Femur (tissue), 1 donor: ENCODE measurements around the gene KCNH1.
"Not testable (repeated sequence)": the region's sequence is repeated elsewhere in the genome, so short reads cannot be mapped to it uniquely, and the experiment has no call there.

Experiments
- DNase-seq: peaks from one replicate; pipeline ENCODE4 v3.0.0-alpha.2; 2017

Gene KCNH1

DNA sequence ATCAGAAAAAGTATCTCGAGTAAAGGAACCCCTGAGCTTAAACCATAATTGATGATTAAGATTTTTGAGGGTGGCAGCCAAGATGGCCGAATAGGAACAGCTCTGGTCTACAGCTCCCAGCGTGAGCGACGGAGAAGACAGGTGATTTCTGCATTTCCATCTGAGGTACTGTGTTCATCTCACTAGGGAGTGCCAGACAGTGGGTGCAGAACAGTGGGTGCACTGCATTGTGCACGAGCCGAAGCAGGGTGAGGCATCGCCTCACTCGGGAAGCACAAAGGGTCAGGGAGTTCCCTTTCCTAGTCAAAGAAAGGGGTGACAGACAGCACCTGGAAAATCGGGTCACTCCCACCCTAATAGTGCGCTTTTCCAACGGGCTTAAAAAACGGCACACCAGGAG is 138.0 kb downstream of the KCNH1 start:
- not testable (repeated sequence) for DNase-seq

DNA sequence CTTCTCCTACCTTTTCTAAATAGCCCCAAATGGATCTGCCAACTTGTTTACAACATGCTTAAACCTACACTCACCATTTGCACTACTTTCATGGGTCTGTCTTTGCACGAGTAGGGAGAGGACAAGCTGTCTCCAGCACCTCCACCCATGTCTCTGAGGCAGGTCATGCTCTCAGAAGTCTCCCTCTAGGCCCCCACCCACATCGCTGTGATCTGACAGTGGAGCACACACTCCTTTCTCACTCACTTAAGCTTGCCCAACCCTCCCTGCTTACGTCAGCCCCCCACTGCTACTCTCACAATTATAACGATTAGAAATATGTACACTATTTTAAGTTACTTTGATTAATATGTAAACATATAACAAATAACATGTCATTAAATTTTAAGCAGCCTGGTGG is 141.1 kb downstream of the KCNH1 start:
- no peak for DNase-seq

DNA sequence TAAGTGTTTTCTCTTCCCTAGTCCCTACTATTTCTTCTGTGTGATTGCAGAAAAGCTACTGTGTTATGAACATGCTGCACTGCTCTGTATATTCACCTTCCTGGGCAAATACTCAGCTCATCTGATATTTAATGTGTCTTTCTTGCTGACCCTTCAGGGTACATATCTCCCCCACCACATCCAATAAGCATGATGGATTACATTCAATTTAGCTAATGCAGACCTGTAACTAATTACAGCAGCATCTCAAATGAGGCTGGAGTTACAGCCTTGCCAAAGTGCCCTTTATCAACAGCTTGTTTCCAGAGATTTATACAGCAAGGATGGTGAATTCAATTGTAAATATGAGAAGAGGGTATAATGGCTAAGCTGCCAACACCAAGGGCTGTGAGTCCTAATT is 144.0 kb downstream of the KCNH1 start:
- no peak for DNase-seq

DNA sequence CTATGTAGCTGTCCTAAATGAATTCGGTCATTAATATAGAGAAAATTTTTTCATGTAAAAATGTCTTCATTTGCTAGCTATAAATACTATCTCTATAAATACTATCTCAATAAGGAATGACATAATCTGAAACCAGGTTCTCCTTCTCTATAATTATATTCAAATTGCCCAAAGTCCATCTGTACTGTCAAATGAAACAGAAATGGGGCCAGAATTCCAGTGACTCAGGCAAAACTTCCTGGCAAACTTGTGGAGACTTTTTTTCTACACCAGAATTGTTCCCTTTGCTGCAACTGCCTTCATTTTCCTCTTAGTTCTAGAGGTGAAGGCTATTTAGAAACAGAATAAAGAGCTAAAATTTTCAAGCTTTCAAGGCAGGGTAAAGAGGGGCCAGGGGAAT is 152.5 kb downstream of the KCNH1 start:
- no peak for DNase-seq

DNA sequence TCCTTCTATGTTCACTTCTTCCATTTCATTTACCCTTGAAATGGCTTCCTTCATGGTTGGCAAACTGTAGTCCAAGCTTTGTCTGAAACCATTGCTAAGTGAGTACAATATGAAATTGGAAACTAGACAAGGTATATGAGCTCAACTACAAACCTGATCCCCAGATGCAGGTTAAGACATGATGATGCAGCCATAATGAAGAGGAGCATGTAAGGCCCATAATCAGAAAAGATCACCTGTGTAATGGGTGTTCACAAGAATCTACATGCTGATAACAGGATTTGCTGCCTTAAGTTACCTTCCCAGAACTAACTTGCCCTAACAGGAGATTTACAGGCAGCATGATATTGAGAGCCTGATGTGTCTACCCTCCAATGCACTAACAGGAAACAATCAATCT is 153.9 kb downstream of the KCNH1 start:
- DNase-seq = no peak

DNA sequence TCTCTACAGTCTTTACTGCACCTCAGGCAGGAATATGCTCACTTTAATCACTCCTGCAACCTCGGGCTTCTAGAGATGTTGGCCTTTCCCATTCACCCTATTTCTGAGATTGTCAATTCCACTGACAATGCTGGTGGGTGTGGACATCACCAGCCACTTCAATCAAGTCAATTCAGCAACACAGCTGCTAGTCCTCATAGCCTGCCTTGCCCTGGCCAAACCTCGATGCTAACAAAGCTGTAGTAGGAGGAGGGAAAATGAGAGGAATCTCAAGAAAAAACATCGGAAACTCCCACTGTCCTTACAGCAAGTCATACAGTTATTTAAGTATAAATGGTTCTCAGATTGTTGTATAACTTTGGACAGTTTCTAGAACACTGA is 155.0 kb downstream of the KCNH1 start:
- DNase-seq = no peak

DNA sequence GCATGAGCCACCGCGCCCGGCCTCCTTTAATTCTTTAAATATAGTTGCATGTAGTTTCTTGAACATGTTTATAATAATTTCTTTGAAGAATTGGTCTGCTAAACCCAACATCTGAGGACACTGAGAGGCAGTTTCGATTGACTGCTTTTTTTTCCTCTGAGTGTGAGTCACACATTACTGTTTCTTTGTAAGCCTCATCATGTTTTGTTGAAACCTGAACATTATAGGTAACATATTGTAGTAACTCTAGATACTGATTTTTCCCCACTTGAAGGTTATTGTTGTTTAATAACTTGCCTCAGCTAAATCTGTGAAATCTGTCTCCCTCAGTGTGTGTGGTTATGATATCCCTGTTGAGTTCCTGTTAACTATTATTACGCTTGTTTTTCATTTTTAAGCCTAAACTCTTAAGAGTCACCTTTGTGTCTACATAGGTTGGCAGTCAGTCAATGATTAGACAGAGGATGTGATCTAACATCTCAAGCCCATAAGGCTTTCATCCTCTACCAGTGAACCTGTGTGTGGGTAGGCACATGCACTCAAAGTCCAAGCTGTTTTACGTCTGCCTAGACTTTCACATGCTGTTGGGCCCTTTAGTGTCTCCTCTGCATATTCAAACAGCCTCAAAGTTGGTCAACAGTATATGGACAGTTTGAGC is 155.5 kb downstream of the KCNH1 start:
- no peak for DNase-seq

DNA sequence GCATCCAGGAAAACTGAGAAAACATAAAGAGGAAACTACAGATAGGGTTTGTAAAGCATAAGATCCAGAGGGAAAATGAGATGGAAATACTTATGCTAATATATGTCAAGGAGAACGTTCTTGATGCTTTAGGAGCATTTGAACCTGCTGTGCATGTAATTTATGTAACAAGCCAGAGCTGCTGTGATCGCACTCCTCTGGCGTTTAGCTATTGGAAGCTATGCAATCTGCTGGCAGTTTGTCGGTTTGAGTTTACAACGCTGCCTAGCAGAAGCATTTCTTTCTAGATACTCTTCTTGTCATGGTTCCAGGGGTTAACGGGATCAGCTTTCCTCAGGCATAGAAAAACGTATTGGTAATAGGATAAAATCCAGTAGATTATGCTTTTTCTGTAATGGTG is 182.7 kb downstream of the KCNH1 start:
- DNase-seq = no peak

DNA sequence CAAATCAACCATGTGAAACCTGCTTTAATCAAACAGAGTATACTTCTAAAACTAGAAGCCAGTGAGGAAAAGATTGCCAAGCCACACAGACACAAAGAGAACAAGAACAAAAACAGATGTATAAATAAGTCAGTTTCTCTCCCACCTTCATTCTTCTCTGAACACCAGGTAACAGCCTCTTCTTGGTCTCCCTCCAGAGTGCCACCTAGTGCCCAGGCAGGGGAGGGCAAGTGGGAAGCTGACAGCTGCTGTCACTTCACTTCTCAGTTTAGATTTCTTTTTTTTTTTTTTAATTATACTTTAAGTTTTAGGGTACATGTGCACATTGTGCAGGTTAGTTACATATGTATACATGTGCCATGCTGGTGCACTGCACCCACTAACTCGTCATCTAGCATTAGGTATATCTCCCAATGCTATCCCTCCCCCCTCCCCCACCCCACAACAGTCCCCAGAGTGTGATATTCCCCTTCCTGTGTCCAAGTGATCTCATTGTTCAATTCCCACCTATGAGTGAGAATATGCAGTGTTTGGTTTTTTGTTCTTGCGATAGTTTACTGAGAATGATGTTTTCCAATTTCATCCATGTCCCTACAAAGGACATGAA is 183.9 kb downstream of the KCNH1 start:
- DNase-seq = not testable (repeated sequence)

DNA sequence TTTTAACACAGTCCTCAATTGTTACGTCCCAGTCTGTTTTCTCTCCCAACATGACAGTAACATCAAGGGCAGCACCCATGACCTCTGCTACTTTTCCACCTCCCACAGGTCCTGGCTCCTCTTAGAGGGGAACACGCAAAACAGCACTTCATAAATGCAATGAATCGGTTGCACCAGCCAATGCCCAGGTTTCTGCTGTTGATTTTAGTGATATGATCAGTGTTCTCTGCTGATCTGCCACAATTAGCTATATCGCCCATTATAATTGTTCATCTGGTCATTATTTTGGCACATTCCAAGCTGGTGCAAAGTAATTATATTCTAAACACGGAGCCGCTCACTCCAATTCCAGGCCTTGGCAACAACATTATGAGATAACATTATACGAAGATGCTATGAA is 184.5 kb downstream of the KCNH1 start:
- no peak for DNase-seq

DNA sequence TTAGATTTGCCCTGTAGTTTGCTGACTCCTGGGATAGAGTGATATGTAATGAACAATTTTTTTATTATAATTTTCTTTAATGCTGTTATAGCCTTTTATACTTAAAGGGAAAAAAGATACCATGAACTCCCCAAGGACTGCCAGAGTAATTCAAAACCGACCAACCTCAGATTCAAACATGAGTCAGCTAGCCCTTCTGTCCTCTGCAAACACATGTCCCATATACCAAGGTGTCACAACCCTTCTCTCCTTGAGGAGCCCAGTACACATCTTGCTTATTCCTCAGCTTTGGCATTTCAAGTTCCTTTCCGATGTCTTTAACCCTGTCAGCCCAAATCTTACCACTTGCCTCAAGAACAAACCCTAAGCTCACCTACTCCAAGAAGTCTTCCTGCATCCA is 184.9 kb downstream of the KCNH1 start:
- DNase-seq = no peak

DNA sequence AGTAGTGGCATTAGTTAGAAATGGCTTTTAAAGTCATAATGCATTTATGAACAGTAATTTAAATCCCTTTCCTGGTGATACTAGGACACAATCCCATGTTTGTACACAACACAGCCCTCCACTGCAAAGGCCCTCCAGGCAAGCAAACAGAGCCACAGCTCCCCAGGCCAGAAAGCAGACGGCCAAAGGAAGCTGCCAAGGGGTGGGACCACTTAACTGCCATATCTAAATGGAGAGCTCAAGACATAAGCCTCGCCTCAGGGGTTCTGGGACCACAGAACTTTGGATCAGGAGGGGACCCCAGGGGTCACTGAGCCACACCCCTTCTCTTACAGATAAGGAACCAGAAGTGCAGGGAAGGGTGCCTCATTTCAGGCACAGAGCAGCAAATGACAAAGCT is 189.7 kb downstream of the KCNH1 start:
- no peak for DNase-seq

DNA sequence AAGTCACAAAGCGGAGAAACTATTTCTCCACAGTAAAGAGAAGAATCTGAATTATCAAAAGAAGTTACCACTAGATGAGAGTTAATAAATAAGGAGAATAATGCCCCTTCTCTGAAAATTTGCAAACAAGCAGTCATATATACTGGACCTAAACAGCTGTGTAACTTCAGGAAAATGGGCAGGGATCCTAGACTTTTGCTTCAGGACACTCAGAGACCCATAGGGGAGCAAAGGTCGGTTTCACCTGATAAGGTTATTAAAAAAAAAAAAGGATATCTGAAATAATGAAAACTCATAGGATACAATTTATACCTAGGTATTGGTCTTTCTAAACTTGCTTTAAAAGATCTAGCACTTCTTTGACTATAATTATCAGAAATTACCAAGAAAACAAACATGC is 191.4 kb downstream of the KCNH1 start:
- DNase-seq = no peak

DNA sequence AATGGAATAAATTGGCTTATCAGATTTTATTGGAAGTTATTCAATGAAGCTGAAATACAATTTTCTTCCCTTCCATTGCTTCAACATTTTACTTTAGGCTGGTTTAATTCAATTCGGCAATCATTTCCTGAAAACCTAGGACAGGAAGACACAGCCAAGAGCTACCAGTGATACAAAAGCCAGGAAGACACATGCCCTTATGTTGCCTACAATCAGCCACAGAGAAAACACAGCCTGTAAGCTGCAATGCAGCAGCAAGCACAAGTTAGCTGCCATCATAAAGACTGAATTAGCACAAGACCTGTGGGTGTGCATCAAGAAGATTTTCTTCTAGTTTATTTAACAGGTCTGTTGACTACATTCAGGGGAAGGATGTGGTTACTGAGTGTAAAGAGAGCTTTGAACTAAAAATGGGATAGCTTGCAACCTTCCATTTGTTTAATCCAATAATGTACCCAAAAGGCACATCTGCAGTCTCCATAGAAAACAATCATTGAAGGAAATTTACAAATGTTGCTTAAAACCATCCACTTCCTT is 193.8 kb downstream of the KCNH1 start:
- no peak for DNase-seq

DNA sequence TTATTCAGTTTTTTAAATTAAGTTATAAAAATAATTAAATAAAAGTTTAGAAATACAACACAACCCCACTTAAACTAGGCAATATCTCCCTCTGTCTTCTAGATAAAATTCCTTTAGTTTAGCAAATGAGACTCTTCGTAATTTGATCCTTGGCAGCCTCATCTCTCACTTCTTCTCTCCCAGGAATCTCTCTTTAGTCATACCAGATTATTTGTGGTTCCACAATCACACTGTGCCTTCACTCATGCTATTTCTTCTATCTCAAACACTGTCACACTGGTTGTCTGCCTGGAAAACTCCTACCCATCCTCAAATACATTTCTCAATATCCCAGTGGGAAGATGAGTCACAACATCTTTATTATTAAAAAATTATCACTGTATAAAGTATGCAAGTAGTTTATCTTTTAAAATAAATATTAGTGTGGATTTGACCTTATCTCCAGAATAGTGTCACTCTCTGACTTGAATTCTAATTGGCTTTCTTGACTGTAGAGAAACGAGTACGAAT is 195.5 kb downstream of the KCNH1 start:
- no peak for DNase-seq

DNA sequence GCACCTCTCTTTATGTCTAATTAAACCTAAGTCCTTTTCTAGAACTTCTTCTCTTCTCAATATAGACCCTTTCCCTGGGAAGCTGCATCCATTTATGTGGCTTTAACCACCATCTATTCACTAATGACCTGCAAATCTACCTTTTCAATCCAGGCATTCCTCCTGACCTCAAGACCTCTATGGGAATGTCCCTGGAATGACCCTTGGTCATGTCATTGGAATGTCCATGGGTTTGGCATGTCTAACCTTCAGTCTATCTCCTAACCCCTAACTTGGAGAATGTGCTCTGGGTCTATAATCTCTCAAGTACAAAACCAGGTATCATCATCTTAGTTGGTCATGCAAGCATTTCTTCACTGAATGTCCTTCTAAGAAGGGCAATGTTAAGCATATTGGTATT is 196.1 kb downstream of the KCNH1 start:
- DNase-seq = no peak

DNA sequence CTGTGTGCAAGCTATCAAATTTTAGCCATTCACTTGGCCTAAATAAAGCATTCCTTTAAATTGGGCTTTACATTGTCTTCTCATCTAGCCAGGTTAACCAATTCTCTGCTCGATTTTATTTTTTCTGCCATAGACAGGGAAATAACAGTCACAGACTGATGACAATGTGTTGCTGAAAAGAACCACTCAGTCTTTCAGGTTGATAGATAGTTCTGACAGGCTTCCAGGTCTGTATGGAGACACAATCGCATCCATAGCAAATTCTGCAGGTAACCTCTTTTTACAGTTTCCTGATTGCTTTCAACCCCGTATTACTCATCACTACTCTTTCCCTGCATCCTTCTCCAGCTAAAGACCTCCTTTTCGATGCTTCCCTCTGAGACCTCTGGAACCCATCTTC is 198.0 kb downstream of the KCNH1 start:
- no peak for DNase-seq

DNA sequence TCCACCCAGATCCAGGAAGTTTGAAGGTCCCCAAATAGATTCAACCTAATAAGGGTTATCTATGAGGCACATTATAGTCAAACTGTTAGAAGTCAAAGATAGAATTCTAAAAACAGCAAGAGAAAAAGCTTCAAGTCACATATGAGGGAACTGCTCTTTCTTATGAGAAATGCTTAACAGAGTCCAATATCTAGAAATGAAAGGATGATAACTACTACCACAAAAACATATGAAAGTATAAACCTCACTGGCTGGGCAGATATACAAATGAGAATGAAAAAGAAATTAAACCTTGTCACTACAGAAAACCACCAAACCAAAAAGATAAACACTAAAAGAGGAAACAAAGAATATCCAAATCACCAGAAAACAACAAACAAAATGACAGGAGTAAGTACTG is 201.8 kb downstream of the KCNH1 start:
- DNase-seq = no peak

DNA sequence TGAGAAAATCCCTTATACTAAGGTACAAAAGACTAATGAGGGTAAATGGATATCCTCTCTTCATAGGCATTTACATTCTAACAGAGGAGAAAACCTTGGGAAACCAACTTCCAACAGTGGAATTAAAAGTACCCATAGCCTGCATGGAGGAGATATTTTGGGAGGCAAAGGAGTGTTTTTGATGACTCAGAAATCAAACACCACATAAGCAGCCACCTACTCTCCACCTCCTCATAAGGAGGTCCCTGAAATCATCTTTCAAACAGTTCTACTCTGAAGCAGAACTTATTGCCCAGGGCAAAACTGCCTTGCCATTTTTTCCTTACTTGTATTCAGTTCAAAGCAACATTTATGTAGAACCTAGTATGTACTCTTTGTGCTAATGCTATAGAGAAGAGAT is 211.3 kb downstream of the KCNH1 start:
- no peak for DNase-seq

DNA sequence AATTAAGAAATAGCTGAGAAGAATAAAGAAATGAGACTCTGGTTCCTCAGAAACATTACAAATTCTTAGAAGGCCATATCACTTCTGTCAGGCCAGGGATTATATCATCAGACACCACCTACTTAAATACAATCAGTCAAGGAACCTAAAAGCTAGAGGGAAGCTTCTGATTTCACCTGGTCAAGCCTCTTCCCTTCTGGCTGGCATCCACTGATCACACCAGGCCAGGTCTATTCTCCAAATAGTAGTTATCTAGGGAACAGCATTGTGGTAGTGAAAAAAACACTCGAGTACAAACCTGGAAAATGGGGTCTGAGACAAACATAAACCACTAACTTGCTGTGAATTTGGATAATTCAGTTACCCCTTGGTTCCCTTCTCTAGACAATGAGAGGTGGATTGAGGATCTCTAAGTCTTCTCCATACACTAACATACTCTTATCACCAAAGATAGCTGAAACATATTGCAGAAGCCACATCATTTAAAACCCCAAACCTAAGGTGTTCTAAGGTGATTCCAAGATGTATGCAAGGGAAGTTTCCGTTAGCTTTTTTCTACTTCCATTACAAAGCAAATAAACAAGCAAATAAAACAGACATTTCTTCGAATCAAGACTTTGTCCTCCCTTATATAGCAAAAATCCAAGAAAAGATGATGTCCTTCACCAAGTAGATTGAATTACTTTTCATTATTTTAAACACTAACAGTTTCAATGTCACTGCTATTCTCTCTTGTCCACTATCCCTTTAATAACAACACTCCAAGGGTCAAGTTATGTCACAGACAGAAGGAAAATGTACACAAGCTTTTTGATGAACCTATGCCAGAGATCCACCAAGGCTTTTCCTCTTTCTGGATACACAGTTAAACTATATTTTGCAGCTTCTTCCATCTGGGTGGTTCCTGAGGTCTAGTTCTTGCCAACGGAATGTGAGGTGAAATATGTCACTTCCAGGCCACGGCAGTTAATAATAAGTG is 212.9 kb downstream of the KCNH1 start:
- DNase-seq = no peak

DNA sequence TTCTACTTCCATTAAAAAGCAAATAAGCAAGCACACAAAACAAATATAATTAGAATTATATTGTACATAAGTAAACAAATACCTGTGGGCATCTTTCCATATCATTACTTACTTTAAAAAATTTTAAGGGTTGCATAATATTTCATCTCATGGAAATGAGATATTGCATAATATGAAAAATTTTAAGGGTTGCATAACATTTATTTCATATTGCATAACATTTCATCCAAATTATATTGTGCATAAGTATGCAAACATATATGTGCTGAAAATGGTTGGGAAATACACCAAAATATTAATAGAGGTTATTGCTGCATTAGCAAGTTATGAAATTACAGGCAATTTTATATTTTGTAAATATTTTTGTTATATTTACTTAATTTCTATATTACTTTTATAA is 213.7 kb downstream of the KCNH1 start:
- DNase-seq = no peak

DNA sequence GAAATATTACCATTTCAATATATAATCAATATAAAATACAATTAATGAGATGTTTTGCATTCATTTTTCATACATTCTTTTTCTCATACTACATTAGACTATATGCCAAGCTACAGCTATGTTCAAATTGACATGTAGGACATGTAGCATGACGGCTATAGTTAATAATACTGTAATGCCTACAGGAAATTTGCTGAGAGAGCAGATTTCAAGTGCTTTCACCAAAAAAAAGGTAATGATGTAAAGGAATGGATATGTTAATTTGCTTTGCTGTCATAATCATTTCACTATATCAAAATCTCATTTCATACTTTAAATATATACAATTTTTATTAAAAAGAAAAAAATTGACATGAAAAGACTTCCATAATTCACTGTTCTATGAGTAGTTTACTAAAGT is 215.1 kb downstream of the KCNH1 start:
- no peak for DNase-seq

DNA sequence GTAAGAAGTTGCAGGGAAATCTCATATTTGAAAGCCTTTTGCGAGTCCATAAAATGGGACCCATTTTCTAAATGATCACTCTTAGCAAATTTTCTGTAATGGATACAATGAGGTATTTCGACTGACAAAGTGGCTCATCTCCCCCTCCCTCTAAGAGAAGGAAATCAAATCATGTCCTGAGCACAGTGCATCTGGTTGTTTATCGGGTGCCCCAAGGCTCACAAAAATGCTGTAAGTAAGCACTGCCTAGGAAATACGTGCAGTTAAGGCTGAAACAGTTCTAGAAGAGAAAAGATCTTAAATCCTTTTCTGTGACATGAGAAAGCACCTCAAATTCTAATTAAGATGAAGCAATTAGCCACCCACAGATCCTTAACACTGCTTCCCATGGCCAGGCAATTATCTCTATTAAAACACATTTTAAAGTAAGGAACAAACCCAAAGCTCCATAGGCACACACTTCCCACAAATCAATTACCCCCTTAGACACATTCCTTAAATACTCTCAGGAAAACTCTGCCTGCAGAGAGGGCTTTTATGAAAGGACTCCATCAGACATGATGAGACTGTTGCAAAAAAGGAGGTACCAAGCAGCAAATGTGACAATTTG is 216.3 kb downstream of the KCNH1 start:
- no peak for DNase-seq
